ENCODE measurements around the gene SORBS1. TPM values are rescaled to one million over a fixed set of nuclear protein-coding genes. Genes with fewer than 3 reads are reported as not detected.
A peak's percentile ranks its signal among the peaks of the same experiment; 100 is the strongest.

SORBS1 gene
- total RNA-seq, 2 donors from 2014 or later = 16.7 to 17.9 TPM

GRCh38 chr10:95440756-95441546 is 120.2 kb downstream of the SORBS1 start:
- H3K4me3 Mint-ChIP-seq = no peak overlapping the region
- H3K27ac Mint-ChIP-seq = no peak overlapping the region
- H3K27ac ChIP-seq (ENCODE audit: low read depth, low read length) = no peak overlapping the region
- no peaks in the 10 kb centered on the region for H3K36me3 Mint-ChIP-seq (ENCODE audit: low read depth)
- WGBS, 2 experiments (ENCODE audit: insufficient coverage in 1 of 2, insufficient read length in 1 of 2) = 92 to 97% methylated on average over 4 to 5 of the region's 7 CpGs
- H3K27me3 Mint-ChIP-seq (ENCODE audit: insufficient read depth) = no peaks in the 10 kb centered on the region
- no peak overlapping the region for H3K9ac ChIP-seq (ENCODE audit: extremely low read depth, low read length, poor library complexity, severe bottlenecking)
- TF ChIP-seq CTCF (conservative IDR thresholded peaks at IDR 0.05) = no peak
- no peak for DNase-seq
- H3K9me3 ChIP-seq (ENCODE audit: control insufficient read depth, low read length) = no peaks in the 10 kb centered on the region
- H3K4me1 Mint-ChIP-seq = peaks cover under 1% of the 10 kb centered on the region
- H3K36me3 ChIP-seq (ENCODE audit: control insufficient read depth, insufficient read depth, low read length) = no peaks in the 10 kb centered on the region
- H3K4me1 ChIP-seq (ENCODE audit: control insufficient read depth, insufficient read depth, low read length) = no peaks in the 10 kb centered on the region
- H3K27me3 ChIP-seq (ENCODE audit: control insufficient read depth, insufficient read depth, low read length, poor library complexity, severe bottlenecking) = no peaks in the 10 kb centered on the region
- no peaks in the 10 kb centered on the region for H3K9me3 Mint-ChIP-seq
- no peak overlapping the region for H3K4me3 ChIP-seq (ENCODE audit: low read length)

GRCh38 chr10:95440038-95440725 is 121.0 kb downstream of the SORBS1 start:
- no peak overlapping the region for H3K27ac Mint-ChIP-seq

GRCh38 chr10:95438781-95439180 is 122.4 kb downstream of the SORBS1 start:
- Histone ChIP-seq H3K4me3 (ENCODE audit: low read length) (no peak overlapping the region), H3K4me1 (ENCODE audit: control insufficient read depth, insufficient read depth, low read length) (no peaks in the 10 kb centered on the region), H3K9me3 (ENCODE audit: control insufficient read depth, low read length) (no peaks in the 10 kb centered on the region), H3K9ac (ENCODE audit: extremely low read depth, low read length, poor library complexity, severe bottlenecking) (no peak overlapping the region), H3K27ac (ENCODE audit: low read depth, low read length) (no peak overlapping the region), H3K27me3 (ENCODE audit: control insufficient read depth, insufficient read depth, low read length, poor library complexity, severe bottlenecking) (no peaks in the 10 kb centered on the region), H3K36me3 (ENCODE audit: control insufficient read depth, insufficient read depth, low read length) (no peaks in the 10 kb centered on the region)
- Mint-ChIP-seq H3K9me3 (no peaks in the 10 kb centered on the region), H3K36me3 (ENCODE audit: low read depth) (no peaks in the 10 kb centered on the region), H3K27me3 (ENCODE audit: insufficient read depth) (no peaks in the 10 kb centered on the region), H3K4me3 (no peak overlapping the region), H3K4me1 (no peaks in the 10 kb centered on the region), H3K27ac (peak overlapping the region; percentile 44)
- no peak for DNase-seq
- WGBS, 2 experiments (ENCODE audit: insufficient coverage in 1 of 2, insufficient read length in 1 of 2) = 94% methylated on average over 2 of the region's 2 CpGs; no CpG with 5 or more reads in 1 of the 2 experiments
- TF ChIP-seq CTCF (conservative IDR thresholded peaks at IDR 0.05) = no peak

More at GRCh38 chr10:95440038-95440725, 121.0 kb downstream of the SORBS1 start:
- H3K4me3 ChIP-seq (ENCODE audit: low read length) = no peak overlapping the region
- Mint-ChIP-seq H3K4me1 (no peaks in the 10 kb centered on the region), H3K27me3 (ENCODE audit: insufficient read depth) (no peaks in the 10 kb centered on the region), H3K9me3 (no peaks in the 10 kb centered on the region), H3K4me3 (no peak overlapping the region), H3K36me3 (ENCODE audit: low read depth) (no peaks in the 10 kb centered on the region)
- no peaks in the 10 kb centered on the region for H3K36me3 ChIP-seq (ENCODE audit: control insufficient read depth, insufficient read depth, low read length)
- no peak for DNase-seq
- H3K9me3 ChIP-seq (ENCODE audit: control insufficient read depth, low read length) = no peaks in the 10 kb centered on the region
- H3K27me3 ChIP-seq (ENCODE audit: control insufficient read depth, insufficient read depth, low read length, poor library complexity, severe bottlenecking) = no peaks in the 10 kb centered on the region
- H3K27ac ChIP-seq (ENCODE audit: low read depth, low read length) = no peak overlapping the region
- 84 to 93% methylated on average over 4 to 6 of the region's 6 CpGs for WGBS, 2 experiments (ENCODE audit: insufficient coverage in 1 of 2, insufficient read length in 1 of 2)
- H3K9ac ChIP-seq (ENCODE audit: extremely low read depth, low read length, poor library complexity, severe bottlenecking) = no peak overlapping the region
- no peak for TF ChIP-seq CTCF (conservative IDR thresholded peaks at IDR 0.05)
- H3K4me1 ChIP-seq (ENCODE audit: control insufficient read depth, insufficient read depth, low read length) = no peaks in the 10 kb centered on the region

Measured in endodermal cell (in vitro differentiated cells).